ENCODE results near the gene TYMS. TPM values are rescaled to one million over a fixed set of nuclear protein-coding genes. Genes with fewer than 3 reads are reported as not detected.

TYMS gene
- 92.5 TPM for polyA plus RNA-seq (2013, experiment 1 of 2; ENCODE audit: insufficient read length)
- 93.5 TPM for polyA plus RNA-seq (2013, experiment 2 of 2; ENCODE audit: insufficient read length)

DNA sequence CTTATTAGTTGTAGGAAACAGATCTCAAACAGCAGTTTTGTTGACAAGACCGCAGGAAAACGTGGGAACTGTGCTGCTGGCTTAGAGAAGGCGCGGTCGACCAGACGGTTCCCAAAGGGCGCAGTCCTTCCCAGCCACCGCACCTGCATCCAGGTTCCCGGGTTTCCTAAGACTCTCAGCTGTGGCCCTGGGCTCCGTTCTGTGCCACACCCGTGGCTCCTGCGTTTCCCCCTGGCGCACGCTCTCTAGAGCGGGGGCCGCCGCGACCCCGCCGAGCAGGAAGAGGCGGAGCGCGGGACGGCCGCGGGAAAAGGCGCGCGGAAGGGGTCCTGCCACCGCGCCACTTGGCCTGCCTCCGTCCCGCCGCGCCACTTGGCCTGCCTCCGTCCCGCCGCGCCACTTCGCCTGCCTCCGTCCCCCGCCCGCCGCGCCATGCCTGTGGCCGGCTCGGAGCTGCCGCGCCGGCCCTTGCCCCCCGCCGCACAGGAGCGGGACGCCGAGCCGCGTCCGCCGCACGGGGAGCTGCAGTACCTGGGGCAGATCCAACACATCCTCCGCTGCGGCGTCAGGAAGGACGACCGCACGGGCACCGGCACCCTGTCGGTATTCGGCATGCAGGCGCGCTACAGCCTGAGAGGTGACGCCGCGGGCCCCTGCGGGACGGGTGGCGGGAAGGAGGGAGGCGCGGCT is at the start of gene TYMS:
TYMS (plus strand) TSS at position 343 of the 690 bp plus-strand sequence; CDS start at position 433, 90 bp downstream.
- peak; percentile 52 for DNase-seq

DNA sequence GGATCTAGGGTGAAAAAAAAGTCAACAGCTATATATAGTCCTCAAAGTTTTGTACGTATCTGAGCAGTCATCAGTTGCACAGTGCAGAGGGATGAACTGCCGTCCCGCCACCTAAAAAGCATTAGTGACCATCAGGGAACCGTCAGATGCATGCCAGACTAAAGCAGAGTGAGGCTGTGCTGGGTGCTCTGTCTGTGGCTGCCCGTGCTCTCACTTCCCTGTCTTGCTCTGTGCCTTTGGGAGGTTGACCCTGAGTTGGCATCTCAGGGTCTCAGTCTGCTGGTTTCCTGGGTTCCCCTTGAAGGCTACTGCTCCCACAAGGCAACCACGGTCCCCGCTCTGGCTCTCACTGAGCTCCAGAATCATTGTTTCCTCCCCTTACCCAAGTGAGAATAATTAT is 49.5 kb upstream of the TYMS start:
- no peak for DNase-seq

DNA sequence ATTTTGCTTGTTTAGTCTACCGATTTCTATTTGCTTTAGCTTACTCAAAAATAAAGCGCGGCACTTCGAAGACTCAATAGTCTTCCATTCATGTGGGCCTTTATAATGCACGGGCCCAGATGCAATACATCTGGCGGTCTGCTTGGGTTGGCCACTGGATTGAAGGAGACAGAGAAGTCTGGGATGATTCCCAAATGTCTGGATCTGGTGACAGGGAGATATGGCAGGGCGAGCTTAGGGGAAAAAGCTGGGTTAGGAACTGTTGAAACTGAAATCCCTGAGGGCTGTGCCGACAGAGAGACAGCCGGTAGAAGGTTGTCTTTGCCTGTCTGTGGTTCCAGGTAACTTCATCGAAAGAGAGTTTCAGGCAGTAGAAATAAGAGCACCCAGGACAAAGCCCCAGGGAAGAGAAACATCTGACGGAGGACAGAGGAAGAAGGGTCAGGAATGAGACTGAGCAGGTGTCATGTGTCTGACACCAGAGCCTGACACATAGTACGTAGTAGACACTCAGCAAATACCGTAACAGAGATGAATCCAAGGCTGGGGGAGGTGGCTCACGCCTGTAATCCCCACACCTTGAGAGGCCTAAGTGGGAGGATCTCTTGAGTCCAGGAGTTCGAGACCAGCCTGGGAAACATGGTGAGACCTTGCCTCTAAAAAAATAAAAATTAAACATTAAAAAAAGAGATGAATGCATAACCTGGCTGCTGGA is 47.1 kb upstream of the TYMS start:
- DNase-seq, result no peak

DNA sequence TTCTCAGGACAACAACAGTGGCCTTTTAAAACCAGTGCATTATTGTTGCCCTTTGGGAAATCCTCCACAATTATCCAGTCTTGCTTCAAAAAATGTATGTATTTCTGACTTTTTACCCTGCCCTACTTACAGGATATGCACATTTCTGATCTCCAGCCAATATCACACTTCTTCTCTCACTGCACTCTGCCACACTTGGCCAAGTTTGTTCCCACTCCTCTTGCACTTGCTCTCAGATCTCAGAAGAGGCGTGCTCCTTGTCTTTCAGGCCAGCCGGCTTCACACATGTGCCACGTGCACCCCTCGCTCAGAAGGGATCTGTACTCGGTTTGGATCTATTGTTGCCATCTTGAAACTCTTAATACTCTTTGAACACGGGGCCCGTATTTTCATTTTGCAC is 45.3 kb upstream of the TYMS start:
- DNase-seq, result no peak

DNA sequence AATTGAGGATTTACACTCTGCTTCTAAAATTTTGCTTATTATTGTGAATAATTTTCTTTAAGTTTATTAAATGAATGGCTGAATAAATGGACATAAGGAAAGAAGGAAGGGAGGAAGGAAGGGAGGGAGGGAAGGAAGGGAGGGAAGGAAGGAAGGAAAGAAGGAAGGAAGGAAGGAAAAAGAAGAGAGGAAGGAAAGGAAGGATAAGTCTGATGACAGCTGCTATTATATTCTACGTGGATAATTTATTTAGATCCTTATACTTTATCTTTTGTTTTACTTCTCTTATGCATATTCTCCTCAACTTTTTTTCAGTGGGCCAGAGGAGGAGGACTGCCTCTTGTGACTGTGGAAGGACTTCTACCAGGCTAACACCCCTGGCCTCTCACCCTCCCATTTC is 43.3 kb upstream of the TYMS start:
- no peak for DNase-seq

DNA sequence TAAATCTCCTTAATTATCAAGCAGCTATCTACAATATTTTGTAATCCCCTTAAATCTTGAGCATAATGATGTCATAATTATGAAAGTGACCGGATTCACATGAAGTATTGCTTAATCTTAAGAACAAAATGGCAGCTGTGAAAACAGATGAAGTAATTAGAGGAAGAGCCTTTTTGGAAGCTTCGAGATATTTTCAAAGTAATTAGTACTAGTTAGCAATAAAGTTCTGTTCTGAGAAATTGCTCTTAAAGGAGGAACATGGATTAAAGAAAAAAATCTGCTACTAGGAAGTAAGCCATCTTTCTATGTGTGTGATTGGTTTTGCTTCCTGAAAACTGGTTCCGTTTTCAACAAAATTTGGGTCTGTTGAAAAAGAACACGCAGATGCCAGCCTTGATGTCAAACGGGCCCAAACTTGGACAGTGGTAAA is 42.3 kb upstream of the TYMS start:
- DNase-seq, result no peak

DNA sequence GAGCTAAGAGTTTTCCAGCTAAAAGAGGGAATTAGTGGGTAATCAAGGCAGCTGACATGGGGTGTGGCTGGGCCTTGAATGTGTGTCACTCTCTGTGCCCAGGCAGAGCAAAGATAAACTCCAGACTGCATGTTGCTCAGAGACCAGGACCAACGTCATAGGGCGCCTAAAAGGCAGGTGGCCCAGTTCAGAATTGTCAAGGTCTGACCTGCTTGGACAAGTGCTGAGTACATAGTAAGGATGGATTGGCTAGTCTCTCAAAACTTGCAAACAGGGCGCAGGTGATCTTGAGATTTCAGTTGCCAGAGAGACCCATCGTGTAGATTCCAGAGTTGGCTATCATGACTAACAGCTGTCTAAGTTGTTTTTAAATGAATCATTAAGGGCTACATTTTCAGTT is 41.7 kb upstream of the TYMS start:
- DNase-seq, result no peak

DNA sequence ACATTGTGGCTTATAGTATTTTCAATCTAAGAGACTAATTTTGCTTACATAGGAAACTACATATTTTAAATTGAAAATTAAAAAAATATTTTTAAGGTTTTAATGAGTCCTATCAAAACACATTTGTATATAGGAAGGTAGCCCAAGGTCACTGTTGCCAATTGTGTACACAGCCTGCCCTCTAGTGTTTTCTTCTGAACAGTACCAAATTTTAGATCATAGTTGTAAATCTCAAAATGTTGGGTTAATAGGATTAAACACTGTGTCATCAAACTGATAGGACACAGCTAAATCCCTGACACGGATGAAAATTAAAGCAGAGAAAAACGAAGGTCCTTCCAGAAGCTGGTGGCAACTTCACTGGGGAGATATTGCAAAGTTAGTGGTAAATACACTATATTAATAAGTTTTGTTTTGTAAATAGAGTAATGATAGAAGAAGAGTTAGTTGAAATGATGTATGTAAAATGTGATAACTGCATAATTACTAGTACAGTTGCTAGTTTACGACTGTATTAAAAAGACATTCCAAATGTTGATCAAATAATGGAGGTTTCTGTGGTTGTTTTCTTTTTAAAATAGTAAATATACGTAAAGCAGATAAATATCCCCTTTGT is 41.0 kb upstream of the TYMS start:
- peak; percentile 56 for DNase-seq

DNA sequence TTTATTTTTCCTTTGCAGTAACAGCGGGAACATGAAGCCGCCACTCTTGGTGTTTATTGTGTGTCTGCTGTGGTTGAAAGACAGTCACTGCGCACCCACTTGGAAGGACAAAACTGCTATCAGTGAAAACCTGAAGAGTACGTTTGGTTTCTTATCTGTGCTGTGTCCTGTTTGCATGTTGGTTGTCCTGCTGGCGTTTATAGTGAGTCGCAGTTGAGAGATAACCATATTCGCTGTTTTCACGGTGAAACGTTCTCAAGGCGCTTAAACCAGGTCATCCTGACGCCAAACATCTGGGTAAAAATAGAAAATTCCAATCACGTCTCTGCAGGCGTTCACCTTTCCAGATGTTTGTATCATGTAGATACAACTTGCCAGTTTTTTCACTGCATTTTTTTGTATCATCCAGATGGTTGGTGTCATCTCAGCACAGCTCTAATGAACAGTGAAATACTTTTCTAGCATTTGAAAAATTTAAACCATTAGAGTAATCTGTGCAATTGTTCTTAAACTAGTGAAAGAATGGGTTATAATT is 39.4 kb upstream of the TYMS start:
- no peak for DNase-seq

DNA sequence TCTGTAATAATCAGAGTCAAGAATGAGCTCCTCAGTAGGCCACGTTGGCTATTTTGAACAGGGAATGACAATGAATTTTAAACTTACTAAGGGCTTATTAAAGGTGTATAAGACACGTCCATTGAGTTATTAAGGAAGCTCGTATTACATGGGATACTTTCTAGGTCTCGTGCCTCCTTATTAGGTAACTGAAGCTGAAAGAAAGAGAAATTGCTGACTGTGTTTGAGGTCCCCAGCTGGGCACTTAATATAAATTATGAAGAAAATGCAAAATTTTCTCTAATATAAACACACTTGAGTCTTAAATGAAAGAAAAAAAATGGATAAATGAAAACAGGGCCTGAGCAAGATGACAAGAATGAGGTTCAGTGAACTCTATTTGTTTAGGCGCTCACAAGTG is 38.8 kb upstream of the TYMS start:
- no peak for DNase-seq

DNA sequence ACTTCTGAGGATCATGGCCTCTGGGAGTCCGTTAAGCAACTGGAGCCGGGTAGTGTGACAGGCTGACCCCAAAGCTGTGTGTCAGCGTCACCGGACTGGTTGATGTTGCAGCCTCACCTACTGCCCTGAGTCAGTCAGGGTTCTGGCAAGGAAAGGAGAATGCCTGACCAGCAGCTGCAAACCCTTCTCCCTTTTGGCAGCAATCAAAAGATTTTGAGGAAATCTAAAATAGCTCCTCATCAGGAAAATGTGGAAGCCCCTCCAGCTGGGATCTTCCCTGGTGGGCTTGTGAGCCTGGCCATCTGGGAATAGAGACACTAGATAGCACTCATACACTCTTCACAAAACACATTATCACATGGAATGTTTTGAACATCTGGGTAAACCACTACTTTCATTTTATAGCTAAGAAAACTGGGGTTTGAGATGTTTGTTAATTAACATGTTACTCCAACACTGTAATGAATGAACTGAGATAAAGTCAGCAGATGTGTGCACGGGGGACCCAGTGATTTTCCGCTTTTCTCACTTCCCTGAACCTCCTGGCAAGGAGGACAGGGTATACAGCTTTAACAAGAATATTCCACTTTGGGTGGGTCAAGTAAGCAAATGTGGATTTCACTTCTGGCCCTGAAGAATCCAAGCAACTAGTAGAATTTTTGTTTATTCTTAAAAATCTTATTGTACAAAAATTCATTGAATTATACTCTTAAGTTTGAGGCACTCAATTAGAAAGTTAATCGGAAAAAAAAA is 36.0 kb upstream of the TYMS start:
- peak; percentile 31 for DNase-seq

DNA sequence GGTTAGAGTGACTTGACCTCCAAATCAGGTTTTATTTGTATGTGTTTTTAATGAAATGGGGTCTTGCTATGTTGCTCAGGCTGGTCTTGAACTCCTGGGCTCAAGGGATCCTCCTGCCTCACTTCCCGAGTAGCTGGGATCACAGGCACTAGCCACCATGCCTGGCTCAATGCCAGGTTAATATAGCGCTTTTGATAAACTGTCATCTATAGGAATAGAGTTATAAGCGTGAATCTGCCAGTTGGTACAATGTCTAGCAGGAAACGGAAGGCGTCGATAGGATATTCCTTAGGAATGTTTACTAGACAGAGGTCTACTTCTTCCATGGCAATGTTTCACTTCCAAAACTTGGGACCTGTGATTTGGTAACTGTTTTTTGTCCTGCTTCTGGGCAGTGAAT is 35.2 kb upstream of the TYMS start:
- DNase-seq, result no peak

DNA sequence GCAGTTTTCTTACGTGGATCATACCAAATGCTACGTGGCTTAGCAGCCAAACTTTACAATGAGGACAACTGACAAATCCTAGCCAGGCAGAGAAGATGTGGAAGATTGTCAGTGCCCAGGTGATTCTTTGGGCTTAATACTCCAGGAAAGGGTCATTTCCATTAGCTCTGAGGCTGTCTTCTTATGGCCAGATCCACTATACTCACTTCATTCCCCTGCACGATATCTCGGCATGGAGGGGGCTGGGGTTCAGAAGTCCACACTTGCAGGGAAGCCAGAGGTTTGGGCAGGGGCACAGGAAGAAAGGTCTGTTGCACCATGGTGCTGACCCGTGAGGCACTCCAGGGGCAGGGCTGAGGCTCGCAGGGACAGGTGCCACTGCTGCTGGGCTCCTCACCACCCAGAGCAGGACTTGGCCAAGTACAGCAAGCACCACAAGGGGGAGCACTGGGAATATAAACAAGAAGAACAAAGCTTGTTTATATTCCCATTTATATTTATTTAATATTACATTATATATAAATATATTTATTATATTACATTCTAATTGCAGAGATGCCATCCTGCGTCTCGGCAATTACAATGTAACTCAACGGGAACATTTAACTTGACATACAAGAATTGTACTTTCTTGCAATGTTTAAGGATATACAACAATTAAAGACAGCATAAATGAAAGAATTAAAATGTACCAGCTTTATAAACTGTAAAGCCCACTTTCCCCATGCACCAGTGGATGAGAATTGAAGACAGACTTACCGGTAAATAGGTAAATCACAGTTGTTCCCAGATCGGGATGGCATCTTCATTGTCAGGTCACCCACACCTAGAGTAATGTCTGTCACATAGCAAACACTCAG is 33.5 kb upstream of the TYMS start:
- DNase-seq, result peak; percentile 54

DNA sequence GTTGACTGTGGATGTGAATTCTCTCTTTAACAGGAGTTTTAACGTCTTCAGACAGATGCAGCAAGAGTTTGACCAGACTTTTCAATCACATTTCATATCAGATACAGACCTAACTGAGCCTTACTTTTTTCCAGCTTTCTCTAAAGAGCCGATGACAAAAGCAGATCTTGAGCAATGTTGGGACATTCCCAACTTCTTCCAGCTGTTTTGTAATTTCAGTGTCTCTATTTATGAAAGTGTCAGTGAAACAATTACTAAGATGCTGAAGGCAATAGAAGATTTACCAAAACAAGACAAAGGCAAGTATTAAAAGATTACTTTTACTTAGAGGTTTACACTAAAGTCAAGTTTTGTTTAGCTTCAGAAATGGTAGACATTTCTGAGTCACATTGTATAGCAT is 30.2 kb upstream of the TYMS start:
- DNase-seq, result no peak

DNA sequence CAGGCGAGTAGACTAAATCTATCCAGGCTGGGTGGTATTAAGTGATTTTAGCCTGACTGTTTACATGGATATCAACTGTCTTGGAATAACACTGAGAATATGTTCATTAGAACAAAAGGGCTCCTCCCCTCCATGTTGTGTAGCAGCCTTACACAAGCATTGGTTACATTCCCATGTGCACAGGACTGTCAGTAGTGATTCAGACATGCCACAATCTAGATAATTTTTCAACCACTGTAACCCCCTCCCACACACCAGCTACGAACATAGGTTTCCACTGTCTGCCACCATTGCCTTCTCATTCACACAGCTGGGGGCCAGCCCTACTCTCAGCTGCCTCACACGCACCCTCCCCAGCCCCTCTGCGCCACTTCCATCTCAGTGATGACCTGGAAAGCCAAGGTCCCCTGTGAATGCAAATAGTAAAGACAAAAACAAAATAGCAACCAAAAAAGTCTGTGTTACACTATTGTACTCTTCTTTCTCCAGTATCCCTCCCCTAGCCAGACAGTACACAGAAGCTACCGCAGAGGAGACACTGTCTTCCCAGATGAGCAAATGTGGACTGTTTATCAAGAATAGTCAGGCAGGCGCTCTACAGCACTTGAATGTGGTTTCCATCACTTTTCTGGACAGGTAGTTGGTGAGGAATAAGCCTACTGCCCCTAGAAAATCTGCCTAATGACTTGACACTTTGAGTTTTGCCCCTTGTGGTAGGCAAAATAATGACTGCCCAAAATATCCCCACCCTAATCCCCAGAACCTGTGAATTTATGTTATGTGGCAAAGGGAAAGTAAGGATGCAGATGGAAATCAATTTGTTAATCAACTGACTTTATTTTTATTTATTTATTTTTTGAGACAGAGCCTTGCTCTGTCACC is 27.9 kb upstream of the TYMS start:
- DNase-seq, result no peak

DNA sequence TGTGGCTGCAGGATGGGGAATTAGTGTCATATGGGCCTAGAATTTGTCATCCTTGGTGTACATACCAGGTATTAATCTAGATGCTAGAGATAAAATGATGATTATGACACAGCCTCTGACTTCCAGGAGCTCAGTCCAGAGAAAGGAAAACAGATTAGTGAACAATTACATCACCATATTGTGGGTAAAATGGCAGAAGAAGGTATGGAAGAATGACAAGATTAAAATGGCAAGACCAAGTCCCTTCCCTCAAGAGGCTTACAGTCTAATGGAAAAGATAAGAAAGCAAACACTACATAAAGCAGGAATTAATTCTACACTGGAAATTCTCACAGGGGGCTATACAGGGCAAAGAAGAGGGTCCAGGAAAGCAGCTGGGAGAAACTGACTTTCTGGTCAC is 25.9 kb upstream of the TYMS start:
- no peak for DNase-seq

DNA sequence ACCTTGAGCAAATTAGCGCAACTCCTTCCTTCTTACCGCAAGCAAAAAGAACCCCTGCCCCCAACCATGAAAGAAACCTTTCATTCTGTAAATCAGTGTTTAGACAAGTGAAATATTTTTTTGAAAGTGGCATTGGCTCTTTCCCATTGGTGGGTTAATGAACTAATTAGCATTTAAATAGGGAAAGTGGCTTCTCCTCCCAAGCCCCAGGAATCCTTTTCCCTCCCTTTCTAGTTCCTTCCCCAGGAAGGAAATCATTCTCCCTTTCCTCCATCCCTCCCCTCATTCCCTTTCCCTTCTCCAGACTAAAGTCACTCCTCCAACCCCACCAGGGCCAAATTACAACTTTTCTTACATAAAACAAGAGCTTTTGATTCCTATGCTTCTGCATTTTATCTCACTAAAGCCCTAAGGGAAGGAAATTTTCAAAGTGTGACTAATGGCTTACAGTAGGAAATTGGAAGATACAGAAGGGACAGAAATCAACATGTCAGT is 22.9 kb upstream of the TYMS start:
- DNase-seq, result no peak

DNA sequence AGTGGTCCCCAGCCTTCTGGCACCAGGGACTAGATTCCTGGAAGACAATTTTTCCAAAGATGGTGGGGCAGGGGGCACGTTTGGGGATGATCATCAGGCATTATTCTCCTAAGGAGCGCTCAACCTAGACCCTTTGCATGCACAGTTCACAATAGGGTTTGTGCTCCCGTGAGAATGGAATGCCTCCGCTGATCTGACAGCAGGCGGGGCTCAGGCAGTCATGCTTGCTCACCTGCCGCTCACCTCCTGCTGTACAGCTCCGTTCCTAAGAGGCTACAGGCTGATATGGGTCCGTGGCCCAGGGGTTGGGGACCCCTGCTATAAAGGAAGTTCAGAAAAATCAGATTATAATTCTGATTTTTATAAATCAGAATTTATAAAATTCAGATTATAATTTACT is 22.3 kb upstream of the TYMS start:
- DNase-seq, result no peak

DNA sequence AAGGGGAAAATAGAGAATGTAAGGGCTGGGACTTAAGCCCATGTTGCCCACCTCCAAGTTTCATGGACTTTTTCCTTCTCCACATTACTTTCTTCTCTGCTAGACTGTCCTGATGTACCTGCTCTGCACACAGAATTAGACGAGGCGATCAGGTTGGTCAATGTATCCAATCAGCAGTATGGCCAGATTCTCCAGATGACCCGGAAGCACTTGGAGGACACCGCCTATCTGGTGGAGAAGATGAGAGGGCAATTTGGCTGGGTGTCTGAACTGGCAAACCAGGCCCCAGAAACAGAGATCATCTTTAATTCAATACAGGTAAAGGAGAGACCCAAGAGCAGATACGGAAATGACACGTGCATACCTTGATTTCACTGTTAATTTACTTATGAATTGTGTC is 16.2 kb upstream of the TYMS start:
- no peak for DNase-seq

DNA sequence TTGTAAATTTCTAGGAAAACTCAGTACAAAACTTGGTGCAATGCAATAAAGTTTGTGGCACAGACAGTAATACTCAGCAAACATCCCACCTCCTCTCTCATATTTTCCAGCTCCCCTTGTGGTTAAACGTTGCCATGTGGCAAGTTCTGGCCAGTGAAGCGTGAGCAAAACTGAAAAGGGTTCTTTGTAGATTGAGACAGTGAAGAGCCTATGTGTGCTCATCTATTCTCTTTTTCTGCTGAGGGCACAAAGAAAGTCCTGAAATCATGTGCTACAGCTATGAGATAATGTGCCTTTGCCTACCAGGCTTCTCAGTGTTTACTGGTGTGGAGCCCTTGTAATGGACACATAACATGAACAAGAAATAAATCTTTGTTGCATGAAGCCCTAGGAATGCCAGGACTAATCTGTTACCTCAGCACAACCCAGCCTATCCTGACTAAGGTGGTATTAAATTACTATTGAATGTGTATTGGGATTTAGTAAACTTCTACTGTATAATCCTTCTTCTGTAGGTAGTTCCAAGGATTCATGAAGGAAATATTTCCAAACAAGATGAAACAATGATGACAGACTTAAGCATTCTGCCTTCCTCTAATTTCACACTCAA is 13.0 kb upstream of the TYMS start:
- no peak for DNase-seq

Data from fibroblast of skin of abdomen (primary cell).